Stimulated activated CD8-positive, alpha-beta memory T cell treated with anti-CD3 and anti-CD28 coated beads, Interleukin-12 subunit alpha, Interleukin-12 subunit beta, amount 100 ng/mL, for 24 hours (primary cell): Measurements from ENCODE around the gene NUDT8.
"Not testable (repeated sequence)": the region's sequence is repeated elsewhere in the genome, so short reads cannot be mapped to it uniquely, and the experiment has no call there.

ENCODE experiments used
- DNase-seq: peaks from one replicate; pipeline ENCODE4 v3.0.0-alpha.2; 2020; ENCODE audit errors: extremely low read depth

Gene NUDT8

DNA sequence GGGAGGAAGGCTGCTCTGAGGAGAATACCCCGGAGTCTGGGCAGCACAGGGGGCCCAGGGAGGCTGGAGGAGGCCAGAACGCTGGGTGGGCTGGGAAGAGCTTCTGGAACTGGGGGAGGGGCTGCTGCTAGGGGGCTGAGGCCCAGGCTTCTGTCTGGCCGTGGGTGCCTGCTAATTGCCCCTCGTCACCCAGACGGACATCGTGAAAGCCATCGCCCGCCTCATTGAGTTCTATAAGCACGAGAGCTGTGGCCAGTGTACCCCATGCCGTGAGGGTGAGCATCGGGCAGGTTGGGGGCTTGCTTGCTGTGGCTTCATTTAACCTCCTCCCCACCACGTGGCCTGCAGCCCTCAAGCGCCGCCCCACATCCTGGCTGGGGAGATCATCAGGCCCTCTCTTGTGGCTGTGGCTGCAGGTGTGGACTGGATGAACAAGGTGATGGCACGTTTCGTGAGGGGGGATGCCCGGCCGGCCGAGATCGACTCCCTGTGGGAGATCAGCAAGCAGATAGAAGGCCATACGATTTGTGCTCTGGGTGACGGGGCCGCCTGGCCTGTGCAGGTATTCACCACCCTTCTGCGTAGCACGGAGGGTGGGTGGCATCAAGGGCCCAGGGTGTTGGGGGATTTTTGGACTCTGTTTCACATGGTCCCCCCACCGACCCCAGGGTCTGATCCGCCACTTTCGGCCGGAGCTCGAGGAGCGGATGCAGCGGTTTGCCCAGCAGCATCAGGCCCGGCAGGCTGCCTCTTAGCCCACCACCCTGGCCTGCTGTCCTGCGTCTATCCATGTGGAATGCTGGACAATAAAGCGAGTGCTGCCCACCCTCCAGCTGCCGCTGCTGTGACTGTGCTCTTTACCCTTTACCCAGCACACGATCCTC, 17.8 kb downstream of the NUDT8 start:
- DNase-seq = no peak

DNA sequence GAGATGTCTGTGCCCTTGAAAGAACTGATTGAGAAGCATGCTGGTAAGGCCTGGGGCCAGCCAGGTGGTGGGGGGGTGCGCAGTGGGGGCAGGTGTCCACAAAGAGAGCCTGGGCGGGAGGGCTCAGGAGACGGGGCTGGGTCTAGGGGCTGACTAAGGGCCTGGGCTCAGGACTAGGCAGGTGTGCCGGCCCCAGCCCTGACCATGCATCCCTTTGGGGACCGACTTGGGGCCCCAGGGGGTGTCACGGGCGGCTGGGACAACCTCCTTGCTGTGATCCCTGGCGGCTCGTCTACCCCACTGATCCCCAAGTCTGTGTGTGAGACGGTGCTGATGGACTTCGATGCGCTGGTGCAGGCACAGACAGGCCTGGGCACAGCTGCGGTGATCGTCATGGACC, 18.6 kb downstream of the NUDT8 start:
- DNase-seq = no peak

DNA sequence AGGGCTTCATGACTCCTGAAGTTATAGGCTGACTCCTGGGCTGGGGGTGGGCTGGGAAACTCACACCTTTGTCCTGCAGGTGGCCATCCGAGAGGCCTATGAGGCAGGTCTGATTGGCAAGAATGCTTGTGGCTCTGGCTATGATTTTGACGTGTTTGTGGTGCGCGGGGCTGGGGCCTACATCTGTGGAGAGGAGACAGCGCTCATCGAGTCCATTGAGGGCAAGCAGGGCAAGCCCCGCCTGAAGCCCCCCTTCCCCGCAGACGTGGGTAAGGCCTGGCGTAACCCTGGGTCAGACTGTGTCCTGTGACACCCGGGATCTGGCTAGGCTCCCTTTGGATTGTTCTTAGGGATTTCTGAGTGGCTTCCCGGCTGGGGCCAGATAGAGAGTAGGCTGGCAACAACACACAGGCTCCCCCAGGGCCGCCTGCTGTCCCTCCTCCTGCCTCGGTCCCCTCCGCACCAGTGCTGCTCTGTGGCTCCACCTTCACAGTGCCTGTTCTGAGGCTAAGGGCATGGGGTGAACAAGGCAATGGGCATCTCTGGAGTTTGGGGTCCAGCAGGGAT, 19.4 kb downstream of the NUDT8 start:
- no peak for DNase-seq

DNA sequence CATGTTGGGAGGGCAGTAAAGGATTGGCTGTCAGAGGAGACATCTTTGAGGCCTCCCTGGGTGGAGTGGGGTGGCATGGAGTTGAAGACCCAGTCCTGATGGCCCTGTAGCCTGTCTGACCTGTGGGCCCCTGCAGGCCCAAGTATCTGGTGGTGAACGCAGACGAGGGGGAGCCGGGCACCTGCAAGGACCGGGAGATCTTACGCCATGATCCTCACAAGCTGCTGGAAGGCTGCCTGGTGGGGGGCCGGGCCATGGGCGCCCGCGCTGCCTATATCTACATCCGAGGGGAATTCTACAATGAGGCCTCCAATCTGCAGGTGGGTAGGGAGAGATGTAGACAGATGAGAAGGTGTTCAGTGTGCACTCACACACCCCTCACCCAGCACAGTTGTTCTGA, 20.4 kb downstream of the NUDT8 start:
- no peak for DNase-seq

DNA sequence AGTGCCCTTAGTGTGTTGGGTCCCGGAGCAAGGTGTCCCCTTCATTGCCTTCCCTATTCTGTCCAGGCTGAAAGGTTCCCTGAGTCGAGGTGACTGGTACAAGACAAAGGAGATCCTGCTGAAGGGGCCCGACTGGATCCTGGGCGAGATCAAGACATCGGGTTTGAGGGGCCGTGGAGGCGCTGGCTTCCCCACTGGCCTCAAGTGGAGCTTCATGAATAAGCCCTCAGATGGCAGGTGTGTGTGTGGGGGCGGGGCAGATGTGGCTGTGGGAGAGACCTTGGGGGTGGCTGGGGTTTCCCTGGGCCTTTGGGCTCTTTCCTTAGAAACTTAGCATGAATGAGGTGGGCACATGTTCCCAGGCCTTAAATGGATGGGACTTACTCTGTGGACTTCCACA, 21.3 kb downstream of the NUDT8 start:
- no peak for DNase-seq

DNA sequence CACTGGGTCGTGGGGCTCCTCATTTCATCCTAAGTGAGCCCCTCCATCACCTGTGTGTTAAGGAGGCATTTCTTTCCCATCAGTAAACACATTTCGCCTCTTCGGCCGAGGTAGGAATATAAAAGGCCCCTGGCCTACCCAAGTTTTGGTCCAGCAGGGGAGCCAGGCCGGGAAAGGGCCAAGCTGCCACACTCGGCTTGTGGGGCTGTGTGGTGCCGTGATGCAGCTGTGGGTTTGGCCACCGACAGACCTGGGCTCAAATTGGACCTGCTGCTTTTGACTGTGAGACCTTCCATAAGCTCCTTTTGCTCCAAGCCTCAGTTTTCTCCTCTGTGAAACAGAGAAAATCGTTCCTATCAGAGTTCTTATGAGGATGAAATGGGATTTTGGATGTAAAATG, 22.2 kb downstream of the NUDT8 start:
- DNase-seq = no peak

DNA sequence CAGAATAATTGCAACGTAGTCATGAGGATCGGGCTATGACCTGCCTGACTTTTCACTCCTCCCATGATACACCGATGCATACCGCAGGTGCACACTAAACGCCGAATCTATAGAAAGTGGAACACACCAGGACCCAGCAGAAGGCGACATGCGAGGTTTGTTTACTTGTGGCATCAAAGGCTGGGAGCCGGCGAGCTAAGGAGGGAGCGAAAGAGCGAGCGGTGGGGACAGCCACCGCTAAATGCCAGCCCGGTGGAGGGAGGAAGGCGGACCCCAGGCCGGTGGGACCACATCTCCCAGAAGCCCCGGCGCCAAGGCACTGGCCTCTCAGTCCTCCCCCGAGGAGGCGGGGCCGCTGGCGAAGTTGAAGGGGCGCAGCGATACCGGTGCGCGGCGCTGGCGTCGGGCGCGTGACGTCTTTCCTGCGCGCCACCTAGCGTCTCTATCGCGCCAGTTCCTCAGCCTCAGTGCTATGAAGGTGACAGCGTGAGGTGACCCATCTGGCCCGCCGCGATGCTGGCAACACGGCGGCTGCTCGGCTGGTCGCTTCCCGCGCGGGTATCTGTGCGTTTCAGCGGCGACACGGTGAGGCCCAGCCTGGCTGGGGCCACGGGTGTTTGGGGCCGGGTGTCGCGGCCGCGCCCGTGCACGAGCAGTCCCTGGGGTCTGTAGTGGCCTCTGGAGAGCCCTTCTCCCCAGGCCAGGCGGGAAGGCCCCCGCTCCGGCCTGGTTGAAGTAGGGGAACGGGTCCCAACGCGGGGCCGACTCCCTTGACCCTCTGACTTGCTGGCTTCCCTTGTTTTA, 23.0 kb downstream of the NUDT8 start, which contains the start of gene NDUFV1:
Gene NDUFV1, plus strand, starts transcription at position 445 of the 804 bp plus-strand sequence. Its CDS starts 69 bp downstream, at position 514.
- peak; percentile 95 for DNase-seq

DNA sequence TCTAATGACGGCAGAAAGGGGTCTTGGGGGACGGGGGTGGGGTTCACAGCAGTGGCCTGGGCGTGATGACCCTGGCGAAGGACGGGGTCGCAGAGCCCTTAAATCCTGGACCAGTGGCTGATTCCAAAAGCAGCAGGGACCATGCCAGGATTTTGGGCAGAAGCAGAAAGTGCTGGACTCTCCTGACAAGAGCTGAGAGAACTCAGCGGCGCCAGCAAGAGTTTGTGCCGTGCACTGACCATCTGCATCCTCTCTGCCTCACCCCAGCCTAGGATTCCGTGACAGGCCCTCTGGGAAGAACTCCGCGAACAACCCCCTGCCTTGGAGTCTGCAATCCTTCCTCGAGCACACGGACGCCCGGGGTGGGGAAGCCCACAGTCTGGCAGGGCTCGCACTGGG, 23.6 kb downstream of the NUDT8 start:
- DNase-seq = no peak

DNA sequence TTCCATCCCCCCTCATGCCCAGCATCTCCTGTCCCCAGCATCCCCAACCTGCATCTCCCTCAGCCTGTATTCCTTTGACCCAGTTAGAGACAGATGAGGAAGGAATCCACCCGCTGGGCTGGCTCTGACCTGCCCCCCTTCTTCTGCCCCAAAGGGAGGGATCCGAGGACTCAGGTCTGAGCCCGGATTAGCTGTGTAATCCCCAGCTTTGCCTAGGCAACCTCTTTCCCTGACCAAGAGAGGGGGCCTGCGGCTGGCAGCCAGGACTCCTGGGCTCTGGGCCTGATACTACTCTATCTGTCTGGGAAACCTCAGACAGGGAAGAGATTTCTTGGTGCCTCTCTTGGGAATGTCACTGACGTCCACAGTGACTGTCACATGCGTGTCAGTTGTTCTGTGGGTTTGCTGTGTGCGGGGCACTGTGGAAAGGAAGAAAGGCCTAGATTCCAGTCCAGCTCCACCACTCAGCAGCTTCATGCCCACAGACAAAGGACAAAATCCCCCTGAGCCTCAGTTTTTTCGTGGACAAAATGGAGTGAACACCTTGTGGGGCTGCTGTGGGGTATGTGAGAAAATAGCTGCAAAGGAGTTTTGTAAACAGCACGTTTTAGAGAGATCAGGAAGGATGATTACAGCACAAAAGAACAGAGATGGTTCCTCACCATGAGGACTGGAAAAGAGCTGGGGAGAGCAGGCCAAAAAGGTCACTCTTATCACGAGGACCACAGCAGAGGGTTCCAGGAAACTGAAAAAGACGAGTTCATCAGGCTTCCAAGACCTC, 24.3 kb downstream of the NUDT8 start:
- DNase-seq = no peak

DNA sequence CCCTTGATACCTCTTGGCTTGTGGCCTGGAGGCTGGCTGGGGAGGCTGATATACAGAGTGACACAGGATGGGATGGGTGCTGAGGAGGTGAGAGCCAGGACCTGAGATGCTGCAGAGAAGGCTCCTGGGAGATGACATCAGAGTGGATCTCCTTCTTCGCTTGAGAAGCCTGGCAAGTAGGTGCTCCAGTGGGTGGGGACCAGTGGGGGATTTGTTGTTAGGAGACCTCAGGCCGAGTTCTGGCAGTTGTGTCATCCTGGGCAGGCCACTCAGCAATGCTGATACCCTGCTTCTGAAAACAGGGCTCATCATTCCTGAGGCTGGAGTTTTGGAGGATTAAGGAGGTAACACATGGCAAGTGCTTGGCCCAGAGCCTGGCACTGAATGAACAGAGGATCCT, 24.9 kb downstream of the NUDT8 start:
- no peak for DNase-seq

DNA sequence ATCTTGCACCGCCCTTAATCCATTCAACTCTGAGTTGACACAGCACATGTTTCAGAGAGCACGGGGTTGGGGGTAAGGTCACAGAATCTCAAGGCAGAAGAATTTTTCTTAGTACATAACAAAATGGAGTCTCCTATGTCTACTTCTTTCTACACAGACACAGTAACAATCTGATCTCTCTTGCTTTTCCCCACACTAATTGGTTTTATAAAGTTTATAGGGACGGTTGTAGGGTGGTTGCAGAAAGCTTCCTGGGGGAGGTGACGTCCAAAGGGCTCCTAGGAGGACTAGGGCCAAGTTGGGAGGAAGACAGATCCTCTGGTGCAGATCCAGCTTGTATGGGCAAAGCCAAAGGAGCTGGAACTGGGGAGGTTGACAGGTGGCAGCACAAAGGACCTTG, 25.6 kb downstream of the NUDT8 start:
- not testable (repeated sequence) for DNase-seq

DNA sequence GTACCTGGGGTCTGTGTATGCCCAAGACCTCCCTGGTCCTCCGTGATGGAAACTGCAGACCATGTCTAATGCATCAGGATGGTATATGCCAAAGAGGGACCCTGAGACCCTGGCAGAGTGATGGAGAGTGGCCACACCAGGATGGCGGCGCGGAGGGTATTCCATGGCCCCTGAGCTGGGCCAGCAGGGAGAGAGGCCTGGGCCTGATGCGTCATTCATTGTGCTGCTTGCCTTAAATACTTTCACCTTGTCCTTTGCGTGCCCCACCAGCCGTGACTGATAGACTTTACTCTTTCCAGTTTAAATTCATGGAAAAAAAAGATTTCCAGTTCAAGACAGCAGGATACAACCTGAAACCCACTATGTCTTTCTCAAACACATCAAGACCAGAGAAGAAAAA, 28.6 kb downstream of the NUDT8 start:
- DNase-seq = no peak

DNA sequence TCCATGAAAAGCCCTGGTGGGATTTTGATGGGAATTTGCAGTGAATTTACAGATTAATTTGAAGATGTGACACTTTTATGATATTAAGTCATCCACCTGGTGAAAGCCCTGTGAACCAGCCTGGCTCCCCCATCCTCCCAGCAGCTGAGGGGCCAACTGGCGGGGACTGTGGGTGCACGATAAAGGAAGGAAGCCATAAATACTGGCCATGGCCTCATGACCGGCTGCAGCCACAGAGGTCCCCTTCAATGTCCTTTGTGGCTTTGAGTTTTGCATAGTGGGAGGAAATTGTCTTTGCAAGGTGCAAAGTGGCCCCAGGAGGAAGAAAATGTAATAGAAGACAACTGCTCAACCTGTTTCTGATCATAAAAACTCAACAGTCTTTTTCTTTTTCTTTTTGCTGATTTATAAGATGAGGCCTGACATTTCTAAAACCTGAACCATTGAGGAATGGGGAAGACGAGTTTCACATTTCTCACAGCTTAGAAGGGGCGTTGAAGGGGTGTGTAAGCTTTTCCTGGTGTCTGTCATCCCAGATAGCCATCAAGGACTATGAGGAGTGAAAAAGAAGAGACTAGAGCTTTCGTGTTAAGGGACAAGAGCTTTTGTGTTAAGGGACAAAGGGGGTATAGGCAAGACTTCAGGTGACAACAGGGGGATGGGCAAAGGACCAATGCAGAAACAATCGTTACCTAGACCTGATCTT, 29.3 kb downstream of the NUDT8 start:
- no peak for DNase-seq

DNA sequence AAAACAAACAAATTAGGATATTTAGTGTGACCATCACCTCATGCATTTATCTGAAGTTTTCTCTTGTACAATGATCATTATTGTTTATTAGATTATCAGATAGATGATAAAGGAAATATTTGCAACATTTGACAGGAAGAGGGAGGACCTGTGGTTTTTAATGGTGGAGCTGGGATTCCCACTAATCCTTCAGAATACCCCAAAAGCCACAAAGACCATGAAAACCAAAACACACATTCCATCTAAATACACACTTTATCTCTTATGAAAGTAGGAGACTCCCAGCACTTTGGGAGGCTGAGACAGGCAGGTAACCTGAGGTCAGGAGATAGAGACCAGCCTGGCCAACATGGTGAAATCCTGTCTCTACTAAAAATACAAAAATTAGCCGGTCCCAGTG, 30.6 kb downstream of the NUDT8 start:
- DNase-seq = no peak

DNA sequence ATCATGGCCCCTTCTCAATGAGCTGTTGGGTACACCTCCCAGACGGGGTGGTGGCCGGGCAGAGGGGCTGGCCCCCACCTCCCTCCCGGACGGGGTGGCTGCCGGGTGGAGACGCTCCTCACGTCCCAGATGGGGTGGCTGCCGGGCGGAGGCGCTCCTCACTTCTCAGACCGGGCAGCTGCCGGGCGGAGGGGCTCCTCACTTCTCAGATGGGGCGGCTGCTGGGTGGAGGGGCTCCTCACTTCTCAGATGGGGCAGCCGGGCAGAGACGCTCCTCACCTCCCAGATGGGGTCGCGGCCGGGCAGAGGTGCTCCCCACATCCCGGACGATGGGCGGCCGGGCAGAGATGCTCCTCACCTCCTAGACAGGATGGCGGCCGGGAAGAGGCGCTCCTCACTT, 31.8 kb downstream of the NUDT8 start:
- DNase-seq = not testable (repeated sequence)

DNA sequence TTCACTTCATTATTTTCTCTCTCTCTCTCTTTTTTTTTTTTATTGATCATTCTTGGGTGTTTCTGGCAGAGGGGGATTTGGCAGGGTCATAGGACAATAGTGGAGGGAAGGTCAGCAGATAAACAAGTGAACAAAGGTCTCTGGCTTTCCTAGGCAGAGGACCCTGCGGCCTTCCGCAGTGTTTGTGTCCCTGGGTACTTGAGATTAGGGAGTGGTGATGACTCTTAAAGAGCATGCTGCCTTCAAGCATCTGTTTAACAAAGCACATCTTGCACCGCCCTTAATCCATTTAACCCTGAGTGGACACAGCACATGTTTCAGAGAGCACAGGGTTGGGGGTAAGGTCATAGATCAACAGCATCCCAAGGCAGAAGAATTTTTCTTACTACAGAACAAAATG, 32.3 kb downstream of the NUDT8 start:
- DNase-seq = not testable (repeated sequence)

DNA sequence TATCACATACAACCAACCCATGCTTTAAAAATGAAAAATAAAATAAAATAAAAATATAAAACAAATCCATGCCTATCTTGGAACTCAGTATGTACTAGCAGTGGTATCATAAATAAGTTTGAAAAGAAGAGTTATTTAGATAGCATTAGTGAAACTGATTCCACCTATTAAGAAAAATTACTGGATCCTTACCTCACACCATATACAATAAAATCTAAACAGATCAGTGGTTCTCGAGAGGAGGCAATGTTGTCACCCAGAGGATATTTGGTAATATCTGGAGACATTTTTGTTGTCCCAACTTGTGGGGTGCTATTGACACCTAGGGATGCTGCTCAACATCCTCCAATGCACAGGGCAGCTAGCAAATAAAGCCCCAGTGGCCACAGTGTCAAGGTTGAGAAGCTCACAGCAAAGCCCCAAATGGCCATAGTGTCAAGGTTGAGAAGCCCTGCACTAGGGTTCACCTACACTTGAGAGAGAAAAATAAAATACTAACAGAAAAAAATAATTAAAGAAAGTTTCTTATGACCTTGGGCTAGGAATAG, 32.9 kb downstream of the NUDT8 start:
- DNase-seq = no peak

DNA sequence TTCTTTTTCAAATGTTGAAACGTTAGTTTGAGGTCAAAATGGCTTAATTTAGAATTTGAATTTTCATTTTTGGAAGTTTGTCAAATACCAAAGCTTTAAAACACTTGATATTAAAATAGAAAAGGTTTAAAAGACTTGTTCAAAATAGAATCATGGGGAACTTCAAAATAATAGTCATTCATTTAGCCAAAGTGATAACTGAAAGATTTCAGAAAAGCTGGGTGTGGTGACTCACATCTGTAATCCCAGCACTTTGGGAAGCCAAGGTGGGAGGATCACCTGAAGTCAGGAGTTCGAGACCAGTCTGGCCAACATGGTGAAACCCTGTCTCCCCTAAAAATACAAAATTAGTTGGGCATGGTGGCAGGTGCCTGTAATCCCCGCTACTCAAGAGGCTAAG, 35.3 kb downstream of the NUDT8 start:
- DNase-seq = no peak

DNA sequence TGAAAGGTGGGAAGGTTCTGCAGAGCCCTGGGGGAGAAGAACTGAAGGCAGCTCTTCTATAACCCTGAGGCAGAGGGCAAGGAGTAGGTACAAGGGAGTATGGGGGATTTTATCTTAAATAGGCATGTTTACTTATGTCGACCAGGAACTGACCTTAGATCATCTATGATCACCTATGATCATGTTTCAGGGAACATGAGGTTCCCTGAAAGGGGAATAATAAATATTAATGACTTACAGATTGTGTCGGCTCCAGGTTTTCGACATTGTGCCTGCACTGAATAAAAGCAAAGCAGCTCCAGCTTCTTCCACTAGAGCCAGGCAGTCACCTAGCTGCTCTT, 36.2 kb downstream of the NUDT8 start:
- no peak for DNase-seq

DNA sequence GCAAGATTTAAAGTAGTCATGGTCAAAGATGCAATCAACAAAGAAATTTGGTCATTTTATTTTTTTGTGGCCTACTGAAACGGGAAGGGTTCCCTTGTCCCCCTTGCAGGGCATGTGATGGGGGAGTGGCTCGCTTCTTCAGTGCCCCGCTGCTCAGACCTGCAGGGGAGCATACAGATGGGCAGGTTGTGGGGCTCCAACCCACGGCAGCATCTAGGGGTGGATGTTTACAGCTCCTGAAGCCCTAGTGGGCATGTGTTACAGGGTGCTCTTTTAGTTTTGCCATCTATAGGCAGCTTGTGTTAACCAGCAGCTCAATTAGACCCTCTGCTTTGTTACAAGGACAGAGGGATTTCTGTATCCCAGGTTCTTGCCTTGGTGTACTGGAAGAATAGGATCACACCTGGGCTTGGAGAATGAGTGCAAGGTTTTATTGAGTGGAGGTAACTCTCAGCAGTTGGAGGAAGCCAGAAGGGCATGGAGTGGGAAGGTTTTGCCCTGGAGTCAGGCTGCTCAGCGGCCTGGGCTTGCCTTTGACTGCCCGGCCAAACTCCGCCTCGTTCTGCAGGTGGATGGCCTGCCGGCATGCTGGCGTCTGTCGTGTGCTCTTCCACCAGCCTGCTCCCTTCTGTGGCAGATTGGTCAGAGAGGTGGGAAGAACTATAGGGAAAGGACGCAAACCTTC, 36.7 kb downstream of the NUDT8 start:
- DNase-seq = no peak
